ENCODE measurements around the gene ITK.

- TF ChIP-seq CTCF (IDR thresholded peaks at IDR 0.05) (no peak), POLR2A (IDR thresholded peaks at IDR 0.05) (no peak)
Observed at GRCh38 chr5:157245476-157245875, 64.8 kb downstream of the ITK start.

Data from testis (tissue), 2 donors.